ENCODE measurements around the gene CNFN.

DNA sequence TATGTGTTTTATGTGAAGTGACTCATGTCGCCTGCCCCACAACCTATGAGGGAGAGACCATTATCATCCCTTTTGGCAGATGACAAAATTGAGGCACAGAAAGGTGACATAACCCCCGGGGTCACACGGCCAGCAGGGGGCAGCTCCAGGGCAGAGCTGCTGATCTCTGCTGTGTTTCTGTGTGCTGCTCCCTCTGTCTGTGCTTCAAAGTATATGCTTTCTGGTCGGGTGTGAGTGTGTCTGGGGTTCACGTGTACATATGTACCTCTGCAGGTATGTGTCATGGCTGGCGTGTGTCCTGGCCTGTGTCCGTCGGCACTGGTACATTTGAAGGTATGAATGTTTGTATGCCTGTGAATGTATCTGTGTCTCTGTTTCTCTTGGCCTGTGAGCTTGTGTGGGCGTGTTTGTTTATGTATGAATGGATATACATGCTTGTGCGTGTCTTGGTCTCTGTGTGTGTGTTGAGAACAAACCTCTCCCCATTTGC, 30.0 kb upstream of the CNFN start:
- TF ChIP-seq, protein P1, sequence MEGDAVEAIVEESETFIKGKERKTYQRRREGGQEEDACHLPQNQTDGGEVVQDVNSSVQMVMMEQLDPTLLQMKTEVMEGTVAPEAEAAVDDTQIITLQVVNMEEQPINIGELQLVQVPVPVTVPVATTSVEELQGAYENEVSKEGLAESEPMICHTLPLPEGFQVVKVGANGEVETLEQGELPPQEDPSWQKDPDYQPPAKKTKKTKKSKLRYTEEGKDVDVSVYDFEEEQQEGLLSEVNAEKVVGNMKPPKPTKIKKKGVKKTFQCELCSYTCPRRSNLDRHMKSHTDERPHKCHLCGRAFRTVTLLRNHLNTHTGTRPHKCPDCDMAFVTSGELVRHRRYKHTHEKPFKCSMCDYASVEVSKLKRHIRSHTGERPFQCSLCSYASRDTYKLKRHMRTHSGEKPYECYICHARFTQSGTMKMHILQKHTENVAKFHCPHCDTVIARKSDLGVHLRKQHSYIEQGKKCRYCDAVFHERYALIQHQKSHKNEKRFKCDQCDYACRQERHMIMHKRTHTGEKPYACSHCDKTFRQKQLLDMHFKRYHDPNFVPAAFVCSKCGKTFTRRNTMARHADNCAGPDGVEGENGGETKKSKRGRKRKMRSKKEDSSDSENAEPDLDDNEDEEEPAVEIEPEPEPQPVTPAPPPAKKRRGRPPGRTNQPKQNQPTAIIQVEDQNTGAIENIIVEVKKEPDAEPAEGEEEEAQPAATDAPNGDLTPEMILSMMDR (IDR thresholded peaks at IDR 0.05), result peak; percentile 68
- no peak for TF ChIP-seq EZH2 (IDR thresholded peaks at IDR 0.05)
- TF ChIP-seq EZH2phosphoT487 (IDR thresholded peaks at IDR 0.05), result no peak
